A172 (cell line): ENCODE results near the gene IYD. TPM values are rescaled to one million over a fixed set of nuclear protein-coding genes. Genes with fewer than 3 reads are reported as not detected.

Experiments used
- DNase-seq: peaks from one replicate; pipeline ENCODE4 v3.0.0-alpha.2; 2015; ENCODE audit warnings: low spot score
- total RNA-seq: library from RNA; depleted of rRNA; stranded (reverse); fragments of >200 nt; shearing (Covaris generic); gene quantifications from 2 replicates; pipeline ENCODE4 v1.2.3, GENCODE V29; 2014

Gene IYD
- total RNA-seq, 1 experiment from 2014 or later: not detected

DNA sequence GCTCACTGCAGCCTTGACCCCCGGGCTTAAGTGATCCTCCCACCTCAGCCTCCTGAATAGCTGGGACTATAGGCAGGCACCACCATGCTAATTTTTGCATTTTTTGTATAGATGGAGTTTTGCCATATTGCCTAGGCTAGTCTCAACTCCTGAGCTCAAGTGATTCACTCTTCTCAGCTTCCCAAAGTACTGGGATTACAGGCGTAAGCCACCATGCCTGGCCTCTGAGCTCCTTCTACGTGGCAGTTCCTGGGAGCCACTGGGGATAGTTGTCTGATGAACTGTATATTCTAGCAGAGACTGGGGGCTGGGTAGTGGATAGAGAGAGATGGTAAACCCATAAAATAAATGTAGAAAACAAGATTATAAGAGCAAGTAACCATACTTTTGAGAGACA is 26.1 kb downstream of the IYD start:
- no peak for DNase-seq

DNA sequence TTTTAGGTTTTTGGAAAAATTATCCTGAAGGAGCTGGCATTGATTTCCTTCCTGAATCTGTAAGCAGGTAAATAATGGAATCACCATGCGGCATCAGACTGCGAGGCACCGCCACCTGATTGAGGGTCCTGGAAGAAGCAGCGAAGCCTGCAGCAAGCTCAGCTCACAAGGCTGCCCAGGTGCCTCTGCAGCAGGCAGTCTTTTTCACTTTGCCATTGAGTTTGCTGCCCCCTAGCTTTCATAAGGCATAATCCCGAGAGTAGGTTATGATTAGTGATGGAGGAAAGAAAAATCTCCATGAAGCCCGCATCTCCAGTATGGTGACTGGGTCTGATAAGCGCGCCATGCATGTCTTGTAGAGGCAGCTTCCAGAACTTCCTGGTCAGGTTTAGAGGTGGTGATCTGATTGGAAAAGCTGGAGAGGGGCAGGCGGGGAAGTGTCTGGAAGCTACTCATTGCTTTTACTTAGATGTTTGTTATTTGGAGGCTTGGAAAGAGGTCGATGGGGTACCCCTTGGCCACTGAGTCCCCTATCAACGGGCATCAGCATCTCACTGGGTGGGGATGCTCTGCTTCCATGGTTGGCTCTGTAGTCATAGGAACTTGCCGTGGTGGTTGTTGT is 26.7 kb downstream of the IYD start:
- peak; percentile 60 for DNase-seq

DNA sequence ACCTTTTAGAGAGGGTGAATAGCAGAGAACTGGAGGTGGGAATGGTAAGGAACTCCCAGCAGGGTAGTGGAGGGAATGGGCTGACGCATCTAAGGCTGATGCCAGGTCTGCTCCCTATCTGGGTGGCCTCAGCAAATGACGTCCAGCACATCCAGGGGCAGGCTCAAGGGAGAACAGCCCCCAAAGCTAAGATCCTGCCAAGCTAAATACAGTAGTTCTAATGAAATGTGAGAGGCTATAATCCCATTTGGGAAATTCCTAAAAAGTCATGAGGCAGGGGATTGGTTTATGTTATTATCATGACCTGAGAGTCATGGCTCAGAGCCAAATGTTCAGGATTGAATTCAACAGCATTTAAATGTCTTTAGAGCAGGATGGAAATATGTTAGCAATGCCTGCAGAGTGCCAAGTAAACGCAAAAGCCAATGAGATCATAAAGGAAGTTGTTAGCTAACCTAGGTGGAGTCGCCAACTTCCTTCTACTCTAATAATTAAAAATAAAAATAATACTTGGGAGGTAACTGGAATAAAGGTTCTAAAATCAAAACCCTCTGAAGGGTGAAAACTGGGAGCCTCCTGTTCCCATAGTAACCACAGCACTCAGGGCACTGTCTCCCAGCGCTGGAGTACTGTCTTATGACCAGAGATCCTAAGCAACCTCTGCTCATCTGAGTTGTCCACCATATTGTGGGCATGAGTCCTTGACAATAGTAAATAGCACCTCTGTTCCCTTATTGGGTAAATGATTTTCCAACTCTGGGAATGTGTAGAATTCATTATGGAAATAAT is 34.8 kb downstream of the IYD start:
- peak; percentile 72 for DNase-seq

DNA sequence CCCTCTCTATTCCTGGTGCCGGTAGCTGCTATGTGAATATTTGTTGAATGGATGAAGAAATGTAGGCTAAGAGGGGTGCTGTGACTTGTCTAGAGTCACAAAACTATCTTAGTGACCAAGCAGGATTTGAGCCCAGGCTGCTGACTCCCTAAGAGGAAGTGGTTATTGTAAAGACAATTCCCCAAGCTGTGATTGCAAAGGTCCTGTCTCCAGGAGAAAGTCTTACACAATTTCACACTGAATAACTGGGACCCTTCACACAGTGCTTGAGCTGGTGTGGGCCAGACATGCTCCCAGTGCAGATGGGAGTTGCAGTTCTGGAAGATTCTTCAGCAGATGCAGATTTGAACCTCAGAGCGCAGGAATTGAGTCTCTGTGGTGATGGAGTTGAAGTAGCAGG is 38.1 kb downstream of the IYD start:
- DNase-seq: no peak

DNA sequence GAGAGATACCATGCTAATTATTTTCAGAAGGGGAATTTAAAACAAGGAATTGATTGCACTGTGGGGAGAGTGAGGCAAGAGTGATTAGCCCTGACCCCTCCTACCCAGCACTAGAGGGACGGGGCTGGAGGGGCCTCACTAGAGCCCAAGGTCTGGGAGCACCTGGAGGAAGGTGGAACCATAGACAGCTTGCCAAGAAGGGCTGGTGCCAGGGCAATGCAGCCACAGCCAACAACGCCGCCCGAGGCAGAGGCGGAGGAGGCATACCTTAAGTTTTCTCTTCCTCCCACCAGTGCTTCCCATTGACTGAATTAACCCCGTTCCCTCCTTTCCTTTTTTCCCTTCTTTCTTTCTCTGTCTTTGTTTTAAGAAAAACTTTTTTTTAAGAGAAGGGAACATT is 40.0 kb downstream of the IYD start:
- DNase-seq: no peak

- no peak for DNase-seq
Observed at GRCh38 chr6:150409576-150410066, 40.8 kb downstream of the IYD start.

- DNase-seq: no peak
Observed at GRCh38 chr6:150410399-150410798, 41.6 kb downstream of the IYD start.

DNA sequence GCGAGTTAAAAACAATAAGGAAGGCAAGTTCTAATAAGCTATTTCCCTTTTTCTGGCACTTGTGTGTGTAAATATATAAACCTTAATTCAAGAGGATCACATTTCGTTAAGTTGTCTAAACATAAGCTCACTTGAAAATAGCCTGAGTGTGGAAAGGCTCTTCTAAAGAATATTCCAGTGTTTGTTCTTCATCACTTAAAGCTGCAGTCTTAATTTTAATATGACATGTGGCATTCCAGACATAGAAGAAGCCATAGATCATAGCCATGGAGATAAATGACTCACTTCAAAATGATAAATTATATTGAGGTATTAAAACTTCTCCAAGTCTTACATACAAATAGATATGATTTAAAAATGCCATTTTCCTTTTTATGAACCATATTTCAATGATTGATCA is 42.1 kb downstream of the IYD start:
- DNase-seq: no peak

- no peak for DNase-seq
Observed at GRCh38 chr6:150412221-150412620, 43.4 kb downstream of the IYD start.

DNA sequence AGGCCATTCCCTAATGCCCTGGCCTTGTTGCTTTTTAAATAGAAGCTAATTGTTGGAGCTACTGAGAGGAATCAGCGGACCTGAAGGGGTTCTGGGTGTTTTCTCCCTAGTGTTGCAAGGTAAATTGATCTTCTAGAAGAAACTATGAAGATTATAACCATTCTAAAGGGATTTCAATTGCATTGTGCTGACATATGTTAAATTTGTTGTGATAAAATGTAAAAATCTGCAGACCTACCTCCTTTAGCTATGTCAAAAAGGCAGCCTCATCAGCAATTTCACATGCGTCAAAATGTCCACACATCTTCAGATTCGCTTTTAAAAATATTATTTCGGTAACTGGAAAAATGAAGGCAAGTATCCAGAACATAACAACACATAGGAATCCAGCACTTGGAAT is 44.4 kb downstream of the IYD start:
- DNase-seq: no peak

DNA sequence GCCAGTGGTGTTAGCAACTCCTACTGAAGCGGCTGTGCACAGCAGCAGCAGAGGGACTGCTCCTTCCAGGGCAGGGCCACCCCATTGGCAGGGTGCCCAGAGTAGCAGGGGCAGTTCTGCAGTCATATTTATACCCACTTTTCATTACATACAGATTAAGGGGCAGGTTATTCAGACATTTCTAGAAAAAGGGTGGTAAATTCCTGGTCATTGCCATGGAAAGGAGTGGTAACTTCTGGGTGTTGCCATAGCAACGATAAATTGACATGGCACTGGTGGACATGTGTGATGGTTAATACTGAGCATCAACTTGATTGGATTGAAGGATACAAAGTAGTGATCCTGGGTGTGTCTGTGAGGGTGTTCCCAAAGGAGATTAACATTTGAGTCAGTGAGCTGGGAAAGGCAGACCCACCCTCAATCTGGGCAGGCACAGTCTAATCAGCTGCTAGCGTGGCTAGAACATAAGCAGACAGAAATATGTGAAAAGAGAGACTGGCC is 45.0 kb downstream of the IYD start:
- DNase-seq: no peak

DNA sequence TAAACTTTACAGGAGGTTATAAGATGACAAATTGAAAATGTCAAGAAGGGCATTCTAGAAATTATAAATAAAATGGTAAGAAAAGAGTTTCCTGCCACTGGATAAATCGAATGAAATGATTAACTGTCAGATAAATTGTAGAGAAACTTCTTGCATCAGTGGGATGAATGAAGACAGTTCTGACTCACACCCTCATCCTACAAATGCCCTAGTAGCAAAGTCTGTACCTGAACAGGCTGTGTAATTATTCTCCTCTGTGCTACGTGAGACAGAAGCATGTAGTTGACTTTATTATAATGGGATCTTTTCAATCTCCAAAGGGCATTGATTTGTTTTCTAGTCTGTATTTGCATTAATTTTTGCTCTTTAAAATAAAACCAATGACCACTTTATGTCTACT is 47.3 kb downstream of the IYD start:
- no peak for DNase-seq

- DNase-seq: no peak
Observed at GRCh38 chr6:150417250-150417649, 48.4 kb downstream of the IYD start.

DNA sequence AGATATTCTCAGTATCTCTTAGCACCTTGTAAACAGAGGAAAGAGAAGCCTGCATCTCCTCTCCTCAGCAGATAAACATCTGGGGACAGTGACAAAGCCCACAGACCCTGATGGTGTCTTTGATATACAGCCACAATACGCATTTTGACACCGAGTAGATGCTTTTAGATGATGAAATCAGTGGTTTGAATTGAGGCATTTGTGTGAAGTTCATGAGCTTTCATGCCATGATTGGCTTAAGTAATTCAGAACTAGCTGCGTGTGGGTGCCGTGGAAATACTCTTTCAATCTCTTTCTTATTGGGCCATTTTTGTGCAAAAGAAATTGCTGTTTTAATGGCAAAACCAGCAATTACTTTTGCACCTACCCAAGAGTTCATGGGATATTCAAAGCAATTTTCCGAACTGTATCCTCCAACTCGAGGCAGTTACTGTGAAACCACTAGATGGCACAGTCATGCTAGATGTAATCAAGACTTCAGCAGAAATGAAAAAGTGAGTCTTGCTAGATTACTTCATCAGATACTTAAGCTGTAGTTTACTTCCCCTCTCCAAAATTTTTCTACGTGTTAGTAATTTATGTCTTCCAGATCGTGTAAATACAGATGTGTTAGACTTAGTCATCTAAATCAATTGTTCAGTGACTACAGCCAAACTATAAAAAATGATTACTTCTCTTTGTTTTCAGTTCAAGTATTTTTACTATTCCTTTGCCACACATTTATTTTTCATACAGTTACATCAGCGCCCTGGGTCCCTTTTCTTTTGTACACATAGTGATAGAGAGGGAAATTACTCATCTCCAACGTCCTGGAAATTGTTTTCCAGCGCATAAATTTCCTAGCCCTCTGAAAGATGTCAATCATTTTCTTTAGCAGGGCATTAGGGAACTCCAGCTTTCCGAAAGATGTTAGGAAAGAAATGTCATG is 49.4 kb downstream of the IYD start:
- DNase-seq: peak; percentile 68

DNA sequence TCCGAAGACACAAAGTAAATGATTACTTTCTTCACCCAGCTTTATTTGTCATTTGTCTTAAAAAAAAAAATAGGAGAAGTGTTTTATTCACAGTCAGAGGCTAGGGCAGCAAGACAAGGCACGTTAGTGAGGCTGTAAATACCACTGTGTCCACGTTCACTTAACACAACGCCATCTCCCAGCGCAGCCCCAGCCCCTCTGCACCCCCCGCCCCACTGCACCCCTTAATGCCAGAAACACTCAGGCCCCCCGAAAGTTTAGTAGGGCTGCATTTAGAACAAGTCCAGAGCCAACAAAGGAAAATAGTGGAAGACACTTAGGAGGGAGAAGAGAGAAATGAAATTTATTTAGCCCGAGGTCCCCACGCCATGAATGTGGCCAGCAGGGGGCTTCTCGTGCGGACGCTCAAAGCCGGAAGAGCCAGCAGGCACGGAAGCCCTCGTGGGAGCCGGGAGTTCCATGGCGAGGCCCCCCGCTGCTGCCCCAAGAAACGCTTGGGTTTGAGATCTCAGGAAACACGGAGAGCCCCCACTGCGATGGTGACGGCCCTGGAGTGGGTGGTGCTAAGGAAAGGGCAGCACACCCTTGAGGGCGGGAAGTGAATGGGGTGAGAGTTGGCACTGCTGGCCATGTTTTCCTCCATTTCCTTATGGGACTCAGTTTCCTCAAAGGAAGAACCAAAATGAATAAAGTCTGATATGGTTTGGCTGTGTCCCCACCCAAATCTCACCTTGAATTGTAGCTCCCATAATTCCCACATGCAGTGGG is 50.2 kb downstream of the IYD start:
- peak; percentile 26 for DNase-seq

GRCh38 chr6:150420428-150420827 is 51.6 kb downstream of the IYD start:
- DNase-seq: no peak

DNA sequence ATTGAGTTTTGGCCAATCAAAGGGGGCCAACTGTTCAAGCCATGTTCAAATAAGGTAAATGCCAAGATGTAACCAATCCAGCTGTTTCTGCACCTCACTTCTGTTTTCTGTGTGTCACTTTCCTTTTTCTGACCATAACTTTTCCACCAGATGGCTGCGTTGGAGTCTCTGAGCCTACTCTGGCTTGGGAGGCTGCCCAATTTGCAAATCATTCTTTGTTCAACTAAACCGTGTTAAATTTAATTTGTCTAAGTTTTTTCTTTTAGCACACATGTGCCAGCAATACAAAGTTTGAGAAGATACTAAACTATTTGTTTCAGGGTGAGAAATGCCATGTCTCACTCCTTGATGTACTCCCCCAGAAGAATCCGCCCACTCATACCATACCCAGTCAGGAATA is 52.1 kb downstream of the IYD start:
- no peak for DNase-seq

DNA sequence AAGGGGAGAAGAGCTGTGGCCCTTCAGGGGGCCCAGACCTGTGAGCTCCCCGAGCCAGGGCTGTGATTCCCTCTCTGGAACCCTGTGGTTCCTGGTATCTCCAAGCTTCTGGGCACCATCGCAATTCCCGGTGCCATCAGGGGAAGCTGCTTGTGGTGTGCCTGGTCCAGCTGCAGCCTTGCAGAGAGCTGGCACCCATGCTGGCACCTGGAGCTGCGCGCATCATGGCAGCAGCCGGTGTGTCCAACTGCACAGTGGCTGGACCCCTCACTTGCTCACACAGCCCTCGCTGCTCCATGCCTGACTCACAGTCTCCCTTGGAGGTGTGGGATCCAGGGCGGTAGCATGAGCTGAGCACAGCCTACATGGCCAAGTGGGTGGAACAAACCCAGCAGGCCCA is 56.7 kb downstream of the IYD start:
- no peak for DNase-seq

DNA sequence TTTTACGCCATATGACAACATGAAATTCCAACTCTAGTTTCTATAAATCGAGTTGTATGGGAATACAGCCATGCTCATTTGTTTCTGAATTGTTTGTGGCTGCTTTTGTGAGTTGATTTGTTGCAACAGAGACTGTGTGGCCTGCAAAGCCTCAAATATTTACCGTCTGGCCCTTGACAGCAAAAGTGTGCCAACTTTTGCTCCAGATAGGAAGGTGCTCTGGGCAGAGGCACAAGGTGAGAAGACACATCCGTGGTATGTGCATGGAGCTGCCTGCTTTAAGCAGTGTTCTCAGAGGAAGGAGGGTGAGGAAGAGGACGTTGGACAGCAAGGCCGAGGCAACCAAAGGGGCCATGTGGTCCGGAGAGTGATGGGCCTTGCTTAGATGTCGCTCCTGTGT is 57.4 kb downstream of the IYD start:
- DNase-seq: no peak

- DNase-seq: no peak
Observed at GRCh38 chr6:150427037-150427602, 58.3 kb downstream of the IYD start.

DNA sequence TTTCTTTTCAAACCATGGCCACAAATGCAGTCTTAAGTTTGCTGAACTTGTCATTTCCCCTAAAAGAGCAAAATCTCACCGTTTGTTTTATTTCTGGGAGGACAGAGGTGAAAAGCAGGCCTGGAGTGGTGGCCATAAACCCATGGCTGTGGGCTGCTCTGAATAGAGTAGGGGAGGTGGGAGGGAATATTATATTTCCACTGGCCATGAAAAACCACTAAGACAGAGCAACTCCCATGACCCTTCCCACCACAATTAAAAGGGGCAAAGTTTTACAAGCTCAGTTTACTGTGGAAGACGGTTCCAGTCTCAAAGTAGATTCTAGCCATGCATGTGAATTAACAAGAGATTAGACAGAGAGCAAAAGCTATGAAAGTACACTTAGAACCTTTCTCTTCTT is 59.0 kb downstream of the IYD start:
- no peak for DNase-seq
